ENCODE data around the gene LAMA3. TPM values are rescaled to one million over a fixed set of nuclear protein-coding genes. Genes with fewer than 3 reads are reported as not detected.

Gene LAMA3
- polyA plus RNA-seq, 1 of the 3 experiments (the other 2 are of a cell fraction) = 3.5 TPM

DNA sequence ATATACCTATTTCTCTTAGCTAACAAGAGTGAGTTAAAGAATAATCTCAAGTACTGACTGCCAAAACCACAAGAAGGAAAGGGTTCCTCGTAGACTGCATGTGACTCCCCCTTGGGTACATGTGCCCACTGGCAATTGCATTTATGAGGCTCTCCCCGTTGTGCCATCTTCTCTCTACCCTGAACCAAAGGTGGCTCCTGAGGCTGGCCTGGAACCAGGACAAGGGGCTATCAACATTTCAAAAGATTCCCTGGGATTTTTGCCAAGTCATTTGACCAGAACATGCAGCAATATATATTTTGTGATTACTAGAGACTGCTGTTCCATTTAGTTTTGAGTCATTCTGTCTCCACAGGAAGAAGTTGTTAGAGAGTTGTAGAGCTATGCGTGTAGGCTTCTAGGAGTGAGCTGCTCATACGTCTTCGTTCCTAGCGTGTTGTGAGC is 45.8 kb downstream of the LAMA3 start:
- no peaks in the 10 kb centered on the region for H3K27me3 ChIP-seq (ENCODE audit: insufficient read depth)
- no peak overlapping the region for H3K9ac ChIP-seq
- no peaks in the 10 kb centered on the region for H3K79me2 ChIP-seq (ENCODE audit: insufficient read depth)
- no peak overlapping the region for H3K4me3 ChIP-seq (ENCODE audit: low read depth in 2 of 2, low read length in 1 of 2)
- no peak overlapping the region; the same call in 1 of the 2 replicates for H3K4me2 ChIP-seq
- no peak overlapping the region for H2AFZ ChIP-seq (ENCODE audit: low read depth)
- no peak for DNase-seq
- no peaks in the 10 kb centered on the region for H3K36me3 ChIP-seq (replicated peaks in 1 of 2; ENCODE audit: control insufficient read depth in 1 of 2, insufficient read depth in 2 of 2, low read length in 1 of 2)
- H3K9me2 ChIP-seq = no peaks in the 10 kb centered on the region
- H3F3A ChIP-seq (replicated peaks; ENCODE audit: insufficient read depth) = no peaks in the 10 kb centered on the region
- H4K20me1 ChIP-seq (ENCODE audit: insufficient read depth) = no peaks in the 10 kb centered on the region
- TF ChIP-seq RXRA (IDR thresholded peaks at IDR 0.05; ENCODE audit: borderline replicate concordance, low read depth) (no peak), SMC3 (IDR thresholded peaks at IDR 0.05; ENCODE audit: low read depth, low read length) (no peak), SIN3A (IDR thresholded peaks at IDR 0.05; ENCODE audit: borderline replicate concordance, low read depth, low read length) (no peak), RAD21 (IDR thresholded peaks at IDR 0.05; ENCODE audit: low read length) (no peak), CHD2 (IDR thresholded peaks at IDR 0.05; ENCODE audit: low read length, partially characterized antibody) (no peak), RCOR1 (IDR thresholded peaks at IDR 0.05; ENCODE audit: low read length) (no peak), EP300 (IDR thresholded peaks at IDR 0.05; ENCODE audit: borderline replicate concordance in 1 of 2, low read depth in 1 of 2, low read length in 1 of 2) (no peak), GATA2 (CRISPR knock-in tag; IDR thresholded peaks at IDR 0.05) (no peak), MEF2A (IDR thresholded peaks at IDR 0.05; ENCODE audit: borderline replicate concordance, low read depth) (no peak), FOSL2 (IDR thresholded peaks at IDR 0.05; ENCODE audit: borderline replicate concordance, low read depth) (no peak), FOXM1 (IDR thresholded peaks at IDR 0.05; ENCODE audit: low read depth) (no peak), TEAD4 (IDR thresholded peaks at IDR 0.05; ENCODE audit: borderline replicate concordance, insufficient read depth) (no peak), GABPA (IDR thresholded peaks at IDR 0.05; ENCODE audit: low read depth) (no peak)
- TF ChIP-seq, protein P1, sequence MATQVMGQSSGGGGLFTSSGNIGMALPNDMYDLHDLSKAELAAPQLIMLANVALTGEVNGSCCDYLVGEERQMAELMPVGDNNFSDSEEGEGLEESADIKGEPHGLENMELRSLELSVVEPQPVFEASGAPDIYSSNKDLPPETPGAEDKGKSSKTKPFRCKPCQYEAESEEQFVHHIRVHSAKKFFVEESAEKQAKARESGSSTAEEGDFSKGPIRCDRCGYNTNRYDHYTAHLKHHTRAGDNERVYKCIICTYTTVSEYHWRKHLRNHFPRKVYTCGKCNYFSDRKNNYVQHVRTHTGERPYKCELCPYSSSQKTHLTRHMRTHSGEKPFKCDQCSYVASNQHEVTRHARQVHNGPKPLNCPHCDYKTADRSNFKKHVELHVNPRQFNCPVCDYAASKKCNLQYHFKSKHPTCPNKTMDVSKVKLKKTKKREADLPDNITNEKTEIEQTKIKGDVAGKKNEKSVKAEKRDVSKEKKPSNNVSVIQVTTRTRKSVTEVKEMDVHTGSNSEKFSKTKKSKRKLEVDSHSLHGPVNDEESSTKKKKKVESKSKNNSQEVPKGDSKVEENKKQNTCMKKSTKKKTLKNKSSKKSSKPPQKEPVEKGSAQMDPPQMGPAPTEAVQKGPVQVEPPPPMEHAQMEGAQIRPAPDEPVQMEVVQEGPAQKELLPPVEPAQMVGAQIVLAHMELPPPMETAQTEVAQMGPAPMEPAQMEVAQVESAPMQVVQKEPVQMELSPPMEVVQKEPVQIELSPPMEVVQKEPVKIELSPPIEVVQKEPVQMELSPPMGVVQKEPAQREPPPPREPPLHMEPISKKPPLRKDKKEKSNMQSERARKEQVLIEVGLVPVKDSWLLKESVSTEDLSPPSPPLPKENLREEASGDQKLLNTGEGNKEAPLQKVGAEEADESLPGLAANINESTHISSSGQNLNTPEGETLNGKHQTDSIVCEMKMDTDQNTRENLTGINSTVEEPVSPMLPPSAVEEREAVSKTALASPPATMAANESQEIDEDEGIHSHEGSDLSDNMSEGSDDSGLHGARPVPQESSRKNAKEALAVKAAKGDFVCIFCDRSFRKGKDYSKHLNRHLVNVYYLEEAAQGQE (IDR thresholded peaks at IDR 0.05; ENCODE audit: low read depth, low read length) = no peak
- TF ChIP-seq, protein P2, sequence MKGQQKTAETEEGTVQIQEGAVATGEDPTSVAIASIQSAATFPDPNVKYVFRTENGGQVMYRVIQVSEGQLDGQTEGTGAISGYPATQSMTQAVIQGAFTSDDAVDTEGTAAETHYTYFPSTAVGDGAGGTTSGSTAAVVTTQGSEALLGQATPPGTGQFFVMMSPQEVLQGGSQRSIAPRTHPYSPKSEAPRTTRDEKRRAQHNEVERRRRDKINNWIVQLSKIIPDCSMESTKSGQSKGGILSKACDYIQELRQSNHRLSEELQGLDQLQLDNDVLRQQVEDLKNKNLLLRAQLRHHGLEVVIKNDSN (IDR thresholded peaks at IDR 0.05; ENCODE audit: borderline replicate concordance, low read depth) = no peak
- TF ChIP-seq, protein P3, sequence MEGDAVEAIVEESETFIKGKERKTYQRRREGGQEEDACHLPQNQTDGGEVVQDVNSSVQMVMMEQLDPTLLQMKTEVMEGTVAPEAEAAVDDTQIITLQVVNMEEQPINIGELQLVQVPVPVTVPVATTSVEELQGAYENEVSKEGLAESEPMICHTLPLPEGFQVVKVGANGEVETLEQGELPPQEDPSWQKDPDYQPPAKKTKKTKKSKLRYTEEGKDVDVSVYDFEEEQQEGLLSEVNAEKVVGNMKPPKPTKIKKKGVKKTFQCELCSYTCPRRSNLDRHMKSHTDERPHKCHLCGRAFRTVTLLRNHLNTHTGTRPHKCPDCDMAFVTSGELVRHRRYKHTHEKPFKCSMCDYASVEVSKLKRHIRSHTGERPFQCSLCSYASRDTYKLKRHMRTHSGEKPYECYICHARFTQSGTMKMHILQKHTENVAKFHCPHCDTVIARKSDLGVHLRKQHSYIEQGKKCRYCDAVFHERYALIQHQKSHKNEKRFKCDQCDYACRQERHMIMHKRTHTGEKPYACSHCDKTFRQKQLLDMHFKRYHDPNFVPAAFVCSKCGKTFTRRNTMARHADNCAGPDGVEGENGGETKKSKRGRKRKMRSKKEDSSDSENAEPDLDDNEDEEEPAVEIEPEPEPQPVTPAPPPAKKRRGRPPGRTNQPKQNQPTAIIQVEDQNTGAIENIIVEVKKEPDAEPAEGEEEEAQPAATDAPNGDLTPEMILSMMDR (IDR thresholded peaks at IDR 0.05) = no peak
- TF ChIP-seq, protein P4, sequence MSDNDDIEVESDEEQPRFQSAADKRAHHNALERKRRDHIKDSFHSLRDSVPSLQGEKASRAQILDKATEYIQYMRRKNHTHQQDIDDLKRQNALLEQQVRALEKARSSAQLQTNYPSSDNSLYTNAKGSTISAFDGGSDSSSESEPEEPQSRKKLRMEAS (IDR thresholded peaks at IDR 0.05; ENCODE audit: low read depth) = no peak
- no peaks in the 10 kb centered on the region for H3K9me3 ChIP-seq
- 74% methylated on average over 6 of the region's 6 CpGs for WGBS (ENCODE audit: low lambda C conversion rate)
- ChIA-PET POLR2A (no interaction called here), CTCF (interaction anchor here (1.2 to 1.4 kb wide), 3 partner anchors 17 to 39 kb away, joined by 3 to 5 read pairs (median 4); no protein-coding TSS in a partner anchor)
- no peaks in the 10 kb centered on the region; a peak in 3 of 4 replicates for H3K4me1 ChIP-seq (ENCODE audit: control insufficient read depth in 1 of 2, insufficient read depth in 2 of 2, low read depth in 1 of 2, low read length in 1 of 2)
- no peak overlapping the region for H3K27ac ChIP-seq (ENCODE audit: low read depth in 2 of 2, low read length in 1 of 2)

All from SK-N-SH (cell line).